ENCODE data around the gene RTN3. TPM values are rescaled to one million over a fixed set of nuclear protein-coding genes. Genes with fewer than 3 reads are reported as not detected.

The RTN3 gene
- 37.4 and 41.9 TPM in 2 replicates for total RNA-seq

GRCh38 chr11:63681321-63682065 is at the start of gene RTN3:
TSS of gene RTN3 (plus strand) at chr11:63681500. CDS start at chr11:63681637, 137 bp downstream.

DNA sequence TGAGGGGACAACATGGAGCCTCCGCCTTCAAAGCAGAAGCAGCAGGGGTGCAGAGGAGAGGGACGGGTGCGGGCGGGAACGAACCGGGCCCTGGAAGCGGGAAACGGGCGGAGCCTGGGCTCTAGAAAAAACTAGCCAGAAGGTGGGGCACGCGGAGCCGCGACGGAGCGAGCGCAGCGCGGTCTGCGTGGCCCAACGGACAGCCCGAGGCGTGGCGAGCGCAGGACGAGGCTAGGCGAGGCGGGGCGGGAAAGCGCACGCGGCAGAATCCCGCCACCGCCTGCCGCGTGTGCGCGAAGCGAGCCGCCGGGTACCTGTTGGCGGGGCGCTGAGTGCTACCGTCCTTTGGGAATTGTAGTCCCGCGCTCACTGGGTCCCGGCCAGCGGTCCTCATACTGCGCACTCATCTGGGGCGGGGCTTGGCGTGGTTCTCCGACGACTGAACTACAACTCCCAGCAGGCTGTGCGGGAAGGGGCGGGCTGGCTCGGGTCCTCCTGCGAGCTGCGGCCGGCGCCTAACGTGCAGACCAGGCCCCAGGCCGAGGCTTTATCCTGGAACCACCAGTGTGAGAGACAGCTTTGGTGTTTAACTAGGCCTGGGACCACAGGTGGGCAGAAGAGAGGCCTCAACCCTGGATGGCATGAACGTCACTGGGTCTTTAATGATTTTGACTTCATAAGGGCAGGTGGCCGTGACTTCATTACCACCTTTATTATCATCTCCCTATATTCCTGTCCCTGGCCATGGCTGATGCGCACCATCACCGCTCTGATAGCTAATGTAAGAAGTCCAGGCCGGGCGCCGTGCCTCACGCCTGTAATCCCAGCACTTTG is 9.8 kb upstream of the RTN3 start, which contains the start of gene ATL3:
Gene ATL3, minus strand, starts transcription at position 55 of the 834 bp plus-strand sequence. Its CDS starts 41 bp downstream, at position 14.

GRCh38 chr11:63768237-63769041 is 87.1 kb downstream of the RTN3 start, which contains the start of gene ZFTA:
TSS of gene ZFTA (minus strand) at chr11:63768775. CDS start at chr11:63768622, 153 bp downstream.

Other genes starting within 250 kb of the RTN3 start
- not detected in 2 replicates for gene PLAAT5, start 190.3 kb upstream of the RTN3 start, total RNA-seq
- gene LGALS12, start 175.4 kb upstream of the RTN3 start, total RNA-seq, result not detected in 2 replicates
- 0.65 and 7.9 TPM in 2 replicates for gene PLAAT4, start 144.7 kb upstream of the RTN3 start, total RNA-seq
- not detected in 2 replicates for gene PLAAT2, start 118.1 kb upstream of the RTN3 start, total RNA-seq
- gene PLAAT3, start 67.1 kb upstream of the RTN3 start, total RNA-seq, result 28.3 and 55.5 TPM in 2 replicates
- gene ATL3, start 10.1 kb upstream of the RTN3 start, total RNA-seq, result 70.2 and 76.7 TPM in 2 replicates
- gene ZFTA, start 87.3 kb downstream of the RTN3 start, total RNA-seq, result 12.3 and 20.4 TPM in 2 replicates
- 15.6 and 17.2 TPM in 2 replicates for gene SPINDOC, start 132.0 kb downstream of the RTN3 start, total RNA-seq
- gene MARK2, start 157.6 kb downstream of the RTN3 start, total RNA-seq, result 8.4 and 9.0 TPM in 2 replicates
- gene RCOR2, start 235.7 kb downstream of the RTN3 start, total RNA-seq, result 0.46 and 0.65 TPM in 2 replicates